ENCODE data around the gene RALGAPA2. TPM values are rescaled to one million over a fixed set of nuclear protein-coding genes. Genes with fewer than 3 reads are reported as not detected.

Gene RALGAPA2
- total RNA-seq, 1 experiment from 2014 or later = 20.1 TPM

DNA sequence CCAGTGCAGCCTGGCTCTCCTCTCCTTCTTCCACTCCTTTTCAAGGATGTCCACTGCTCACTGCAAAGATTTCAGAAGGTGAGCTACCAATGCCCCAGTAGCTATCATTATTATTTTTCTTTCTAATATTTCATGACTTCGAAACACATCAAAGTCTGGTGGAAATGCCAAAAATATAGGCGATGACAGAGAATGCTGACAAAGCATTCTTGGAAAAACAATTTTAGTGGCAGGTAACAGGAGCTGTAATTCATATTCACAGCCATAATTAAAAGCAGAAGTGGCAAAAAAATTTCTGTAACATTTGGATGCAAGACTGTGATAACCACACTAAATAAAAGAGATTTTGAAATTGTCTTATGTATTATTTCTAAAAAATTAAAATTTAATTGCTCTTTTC lies 133.6 kb downstream of the RALGAPA2 start:
- DNase-seq (ENCODE audit: low spot score) = no peak

GRCh38 chr20:20573797-20574196 lies 138.6 kb downstream of the RALGAPA2 start:
- no peak for DNase-seq (ENCODE audit: low spot score)

- DNase-seq (ENCODE audit: low spot score) = no peak
Observed at GRCh38 chr20:20571068-20571780, 141.2 kb downstream of the RALGAPA2 start.

DNA sequence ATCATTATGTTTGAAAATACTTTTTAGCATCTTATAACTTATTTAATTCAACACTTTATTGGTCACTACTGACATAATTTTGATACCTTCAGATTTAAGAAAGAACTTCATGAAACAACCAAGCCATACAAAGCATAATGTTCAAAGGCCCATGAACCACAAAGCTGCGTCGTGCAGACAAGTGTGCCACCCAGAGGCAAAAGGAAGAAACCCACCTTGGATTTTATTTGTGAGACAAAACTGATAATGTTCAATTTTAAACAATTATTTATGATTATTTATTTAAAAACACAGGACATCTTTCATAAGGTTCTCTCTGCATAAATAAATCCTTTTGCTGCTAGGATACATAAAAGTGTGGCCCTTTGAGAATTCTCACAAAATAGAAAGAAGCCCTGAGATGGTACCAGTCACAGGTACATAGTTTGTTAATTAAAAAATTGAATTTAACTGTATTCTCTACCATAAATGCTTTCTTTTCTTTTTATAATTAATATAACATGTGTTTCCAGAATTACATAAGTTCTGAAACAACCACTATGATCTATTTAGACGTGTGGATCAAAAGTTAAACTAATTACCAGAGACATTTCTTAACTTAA lies 143.7 kb downstream of the RALGAPA2 start:
- peak; percentile 43 for DNase-seq (ENCODE audit: low spot score)

DNA sequence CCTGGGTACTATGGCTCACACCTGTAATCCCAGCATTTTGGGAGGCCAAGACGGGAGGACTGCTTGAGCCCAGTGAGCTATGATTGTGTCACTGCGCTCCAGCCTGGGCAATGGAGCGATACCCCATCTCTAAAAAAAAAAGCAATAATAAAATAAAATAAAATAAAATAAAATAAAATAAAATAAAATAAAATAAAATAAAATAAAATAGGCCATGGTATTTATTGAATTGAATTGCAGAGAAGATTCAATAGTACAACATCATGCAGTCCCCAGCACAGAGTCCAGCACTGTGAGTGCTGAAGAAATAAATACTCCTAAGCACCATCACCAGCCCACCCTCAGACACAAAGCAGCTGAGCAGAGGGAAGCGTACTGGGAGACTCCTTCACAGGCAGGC lies 144.7 kb downstream of the RALGAPA2 start:
- no peak for DNase-seq (ENCODE audit: low spot score)

GRCh38 chr20:20566516-20566915 lies 145.9 kb downstream of the RALGAPA2 start:
- no peak for DNase-seq (ENCODE audit: low spot score)

DNA sequence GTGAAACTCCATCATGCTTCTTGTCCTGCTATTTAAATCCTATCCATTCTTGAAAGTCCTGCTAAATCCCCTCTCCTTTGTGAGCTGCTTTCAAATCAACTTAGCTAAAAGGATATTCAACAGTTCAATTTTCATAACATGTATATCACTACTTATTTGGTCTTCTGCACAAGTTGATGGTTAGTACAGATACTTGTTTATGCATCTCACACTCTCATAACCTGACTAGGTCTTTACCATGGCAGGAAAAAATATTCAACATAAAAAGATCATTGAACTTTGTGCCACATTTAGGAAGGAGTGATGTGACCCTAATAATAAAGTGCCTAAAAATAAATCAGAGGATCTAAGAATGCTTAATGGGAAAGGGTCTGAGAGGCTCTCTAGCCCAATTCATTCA lies 148.2 kb downstream of the RALGAPA2 start:
- DNase-seq (ENCODE audit: low spot score) = no peak

DNA sequence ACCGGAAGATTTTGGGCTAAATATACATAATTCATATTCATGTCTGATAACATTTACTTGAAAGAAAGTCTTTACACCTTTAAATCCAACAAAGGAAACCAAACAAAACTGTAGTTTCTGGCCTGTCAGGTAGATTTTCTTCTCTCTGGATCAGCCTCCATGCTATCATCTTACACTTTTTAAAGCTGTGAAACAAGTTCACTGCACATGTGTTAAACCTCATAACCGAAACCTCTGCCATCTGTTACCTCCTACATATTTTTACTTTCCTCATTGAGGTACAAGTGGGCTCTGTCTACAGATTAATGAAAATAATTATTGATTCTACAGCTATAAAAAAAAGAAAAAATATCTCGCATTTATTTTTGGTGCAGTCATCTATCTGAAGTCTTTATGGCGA lies 149.9 kb downstream of the RALGAPA2 start:
- DNase-seq (ENCODE audit: low spot score) = no peak

DNA sequence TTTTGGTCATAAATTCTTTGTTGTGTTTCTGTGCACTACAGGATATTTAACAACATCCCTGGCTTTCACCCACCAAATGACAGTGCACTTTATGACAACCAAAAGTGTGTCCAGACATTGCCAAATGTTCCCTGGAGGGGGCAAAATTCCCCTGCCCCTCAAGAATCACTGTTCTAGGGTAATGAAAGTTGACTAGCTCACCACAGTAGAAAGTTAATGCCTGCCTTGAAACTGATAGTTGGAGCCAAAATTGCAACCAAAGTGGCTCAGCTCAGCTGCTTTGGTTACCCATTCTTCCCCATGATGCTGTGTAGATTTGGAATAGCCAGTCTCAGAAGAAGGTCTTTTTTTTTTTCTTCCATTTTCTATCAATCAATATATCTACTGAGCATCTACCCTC lies 150.6 kb downstream of the RALGAPA2 start:
- DNase-seq (ENCODE audit: low spot score) = no peak

DNA sequence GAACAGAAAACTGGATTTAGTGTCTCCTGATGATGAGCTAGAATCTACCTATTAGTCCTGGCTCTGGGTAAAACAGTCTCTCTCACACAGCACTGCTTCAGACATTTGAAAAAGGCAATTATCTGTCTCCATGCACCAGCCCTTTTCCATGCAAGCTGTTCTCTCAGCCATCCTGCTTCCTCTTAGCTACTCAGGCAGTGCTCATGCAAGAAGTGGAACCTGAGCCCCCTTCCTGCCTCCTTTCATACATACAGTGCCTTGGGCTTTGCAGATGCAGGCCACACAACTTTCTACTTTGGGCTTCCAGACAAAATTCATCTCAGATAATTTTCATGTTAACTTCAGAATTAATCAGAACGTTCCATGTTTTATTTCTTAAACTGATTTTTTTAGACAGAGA lies 151.3 kb downstream of the RALGAPA2 start:
- DNase-seq (ENCODE audit: low spot score) = no peak

DNA sequence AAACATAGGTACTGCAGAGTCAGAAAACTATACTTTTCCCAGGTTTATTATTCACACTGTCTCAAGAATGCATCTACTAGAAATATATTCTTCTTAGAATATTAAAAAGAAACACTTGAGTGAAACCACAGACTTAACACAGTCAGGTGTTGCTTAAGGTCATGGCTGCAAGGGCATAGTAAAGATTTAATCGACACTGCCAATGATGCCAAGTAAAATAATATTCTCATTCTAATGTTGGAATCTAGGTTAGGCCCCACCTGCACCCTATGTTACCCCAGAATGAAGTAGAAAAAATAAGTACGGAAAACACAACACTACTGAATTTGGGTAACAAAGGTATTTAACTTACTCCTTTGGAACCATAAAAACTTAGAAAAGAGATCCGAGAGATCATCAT lies 155.0 kb downstream of the RALGAPA2 start:
- DNase-seq (ENCODE audit: low spot score) = no peak

- DNase-seq (ENCODE audit: low spot score) = no peak
Observed at GRCh38 chr20:20555838-20556237, 156.6 kb downstream of the RALGAPA2 start.

- no peak for DNase-seq (ENCODE audit: low spot score)
Observed at GRCh38 chr20:20554951-20555350, 157.5 kb downstream of the RALGAPA2 start.

- DNase-seq (ENCODE audit: low spot score) = no peak
Observed at GRCh38 chr20:20553541-20553940, 158.9 kb downstream of the RALGAPA2 start.

GRCh38 chr20:20552076-20552475 lies 160.4 kb downstream of the RALGAPA2 start:
- no peak for DNase-seq (ENCODE audit: low spot score)

DNA sequence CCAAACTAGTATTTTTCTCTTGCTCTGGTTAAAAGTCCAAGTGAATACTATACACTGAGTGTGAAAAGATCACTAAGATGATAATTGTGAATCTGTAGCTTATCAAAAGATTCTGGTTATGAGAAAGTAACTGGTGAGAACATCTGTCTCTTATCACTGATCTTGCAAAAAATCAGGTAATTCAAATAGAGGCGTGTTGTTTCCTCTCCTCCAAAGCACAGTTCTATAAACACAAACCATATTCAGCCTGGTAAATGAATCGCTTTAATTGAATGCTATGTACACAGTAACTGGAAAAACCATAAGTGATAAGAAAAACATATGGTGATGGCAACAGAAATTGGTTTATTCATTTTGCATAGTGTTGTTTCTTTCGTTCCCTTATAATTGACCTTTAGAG lies 161.0 kb downstream of the RALGAPA2 start:
- DNase-seq (ENCODE audit: low spot score) = peak; percentile 22

DNA sequence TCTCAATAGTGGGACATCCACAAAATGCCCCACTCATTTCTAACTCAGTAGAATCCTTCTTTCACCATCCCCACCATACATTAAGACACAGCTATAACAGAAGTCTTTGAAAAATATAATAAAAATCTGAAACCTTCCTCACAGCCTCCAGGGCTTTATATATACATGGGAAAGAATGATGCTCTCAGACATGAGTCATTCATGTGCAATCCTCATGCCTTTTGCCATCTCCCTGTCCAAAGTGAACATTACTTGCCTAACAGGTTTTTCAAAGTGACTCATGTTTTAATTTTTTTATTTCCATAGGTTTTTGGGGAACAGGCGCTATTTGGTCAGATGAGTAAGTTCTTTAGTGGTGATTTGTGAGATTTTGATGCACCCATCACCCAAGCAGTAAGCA lies 162.7 kb downstream of the RALGAPA2 start:
- peak; percentile 83 for DNase-seq (ENCODE audit: low spot score)

- DNase-seq (ENCODE audit: low spot score) = peak; percentile 19
Observed at GRCh38 chr20:20549267-20549612, 163.2 kb downstream of the RALGAPA2 start.

GRCh38 chr20:20548527-20549266 lies 163.7 kb downstream of the RALGAPA2 start:
- peak; percentile 70 for DNase-seq (ENCODE audit: low spot score)

- no peak for DNase-seq (ENCODE audit: low spot score)
Observed at GRCh38 chr20:20547876-20548266, 164.6 kb downstream of the RALGAPA2 start.

- DNase-seq (ENCODE audit: low spot score) = peak; percentile 12
Observed at GRCh38 chr20:20547221-20547875, 165.1 kb downstream of the RALGAPA2 start.

- DNase-seq (ENCODE audit: low spot score) = no peak
Observed at GRCh38 chr20:20546402-20546801, 166.0 kb downstream of the RALGAPA2 start.
